Activated naive CD8-positive, alpha-beta T cell (primary cell): ENCODE data around the gene NPAS3.

ENCODE experiments used
- H3K27ac Mint-ChIP-seq: one replicate; pipeline ENCODE4 v1.8.0; 2021; ENCODE audit warnings: mixed read lengths
- H3K27me3 Mint-ChIP-seq: one replicate; pipeline ENCODE4 v1.8.0; 2021; ENCODE audit warnings: mixed read lengths
- H3K36me3 Mint-ChIP-seq: one replicate; pipeline ENCODE4 v1.8.0; 2021; ENCODE audit warnings: mixed read lengths
- H3K4me1 Mint-ChIP-seq: one replicate; pipeline ENCODE4 v1.8.0; 2021; ENCODE audit warnings: low read depth, mixed read lengths
- H3K4me3 Mint-ChIP-seq: one replicate; pipeline ENCODE4 v1.8.0; 2021; ENCODE audit warnings: mild to moderate bottlenecking, mixed read lengths
- H3K9me3 Mint-ChIP-seq: one replicate; pipeline ENCODE4 v1.8.0; 2021; ENCODE audit warnings: low read depth, mixed read lengths

The NPAS3 gene

GRCh38 chr14:33529787-33530757 is 591.4 kb downstream of the NPAS3 start:
- Mint-ChIP-seq H3K27ac (no peak overlapping the region), H3K36me3 (no peaks in the 10 kb centered on the region), H3K4me1 (no peaks in the 10 kb centered on the region), H3K27me3 (peaks cover 3% of the 10 kb centered on the region), H3K4me3 (no peak overlapping the region), H3K9me3 (no peaks in the 10 kb centered on the region)

- Mint-ChIP-seq H3K27ac (no peak overlapping the region), H3K9me3 (no peaks in the 10 kb centered on the region), H3K36me3 (no peaks in the 10 kb centered on the region), H3K27me3 (peaks cover 2% of the 10 kb centered on the region), H3K4me3 (no peak overlapping the region), H3K4me1 (no peaks in the 10 kb centered on the region)
These were observed 593.9 kb downstream of the NPAS3 start for GRCh38 chr14:33532553-33532952.

- H3K4me1 Mint-ChIP-seq, result no peaks in the 10 kb centered on the region
- H3K4me3 Mint-ChIP-seq, result no peak overlapping the region
- H3K27ac Mint-ChIP-seq, result no peak overlapping the region
- H3K9me3 Mint-ChIP-seq, result no peaks in the 10 kb centered on the region
- peaks cover 2% of the 10 kb centered on the region for H3K27me3 Mint-ChIP-seq
- H3K36me3 Mint-ChIP-seq, result no peaks in the 10 kb centered on the region
These were observed 595.4 kb downstream of the NPAS3 start for GRCh38 chr14:33534104-33534503.

GRCh38 chr14:33534632-33535031 is 596.0 kb downstream of the NPAS3 start:
- Mint-ChIP-seq H3K27me3 (peaks cover 2% of the 10 kb centered on the region), H3K27ac (no peak overlapping the region), H3K4me3 (no peak overlapping the region), H3K4me1 (no peaks in the 10 kb centered on the region), H3K36me3 (no peaks in the 10 kb centered on the region), H3K9me3 (no peaks in the 10 kb centered on the region)

- no peak overlapping the region for H3K27ac Mint-ChIP-seq
- no peaks in the 10 kb centered on the region for H3K9me3 Mint-ChIP-seq
- H3K36me3 Mint-ChIP-seq, result no peaks in the 10 kb centered on the region
- no peaks in the 10 kb centered on the region for H3K4me1 Mint-ChIP-seq
- peaks cover 3% of the 10 kb centered on the region for H3K27me3 Mint-ChIP-seq
- no peak overlapping the region for H3K4me3 Mint-ChIP-seq
These were observed 601.3 kb downstream of the NPAS3 start for GRCh38 chr14:33539918-33540357.

- Mint-ChIP-seq H3K4me3 (no peak overlapping the region), H3K27me3 (peaks cover 3% of the 10 kb centered on the region), H3K4me1 (no peaks in the 10 kb centered on the region), H3K36me3 (no peaks in the 10 kb centered on the region), H3K9me3 (no peaks in the 10 kb centered on the region), H3K27ac (no peak overlapping the region)
These were observed 602.5 kb downstream of the NPAS3 start for GRCh38 chr14:33541171-33541570.

GRCh38 chr14:33542338-33543287 is 603.9 kb downstream of the NPAS3 start:
- H3K36me3 Mint-ChIP-seq, result no peaks in the 10 kb centered on the region
- H3K27ac Mint-ChIP-seq, result no peak overlapping the region
- H3K4me1 Mint-ChIP-seq, result no peaks in the 10 kb centered on the region
- peaks cover 3% of the 10 kb centered on the region for H3K27me3 Mint-ChIP-seq
- no peaks in the 10 kb centered on the region for H3K9me3 Mint-ChIP-seq
- no peak overlapping the region for H3K4me3 Mint-ChIP-seq

- no peaks in the 10 kb centered on the region for H3K36me3 Mint-ChIP-seq
- H3K4me3 Mint-ChIP-seq, result no peak overlapping the region
- H3K27ac Mint-ChIP-seq, result no peak overlapping the region
- H3K27me3 Mint-ChIP-seq, result peaks cover 3% of the 10 kb centered on the region
- no peaks in the 10 kb centered on the region for H3K9me3 Mint-ChIP-seq
- no peaks in the 10 kb centered on the region for H3K4me1 Mint-ChIP-seq
These were observed 607.0 kb downstream of the NPAS3 start for GRCh38 chr14:33545696-33546095.

- H3K27ac Mint-ChIP-seq, result no peak overlapping the region
- no peaks in the 10 kb centered on the region for H3K36me3 Mint-ChIP-seq
- no peaks in the 10 kb centered on the region for H3K27me3 Mint-ChIP-seq
- no peak overlapping the region for H3K4me3 Mint-ChIP-seq
- H3K9me3 Mint-ChIP-seq, result no peaks in the 10 kb centered on the region
- H3K4me1 Mint-ChIP-seq, result no peaks in the 10 kb centered on the region
These were observed 609.9 kb downstream of the NPAS3 start for GRCh38 chr14:33548606-33549005.

- H3K4me3 Mint-ChIP-seq, result no peak overlapping the region
- no peak overlapping the region for H3K27ac Mint-ChIP-seq
- H3K4me1 Mint-ChIP-seq, result no peaks in the 10 kb centered on the region
- H3K27me3 Mint-ChIP-seq, result no peaks in the 10 kb centered on the region
- no peaks in the 10 kb centered on the region for H3K9me3 Mint-ChIP-seq
- no peaks in the 10 kb centered on the region for H3K36me3 Mint-ChIP-seq
These were observed 613.3 kb downstream of the NPAS3 start for GRCh38 chr14:33551963-33552362.

- Mint-ChIP-seq H3K4me1 (no peaks in the 10 kb centered on the region), H3K36me3 (no peaks in the 10 kb centered on the region)
These were observed 615.1 kb downstream of the NPAS3 start for GRCh38 chr14:33553706-33554278.

GRCh38 chr14:33554988-33555387 is 616.3 kb downstream of the NPAS3 start:
- Mint-ChIP-seq H3K27ac (no peak overlapping the region), H3K9me3 (no peaks in the 10 kb centered on the region), H3K27me3 (no peaks in the 10 kb centered on the region), H3K36me3 (no peaks in the 10 kb centered on the region), H3K4me1 (no peaks in the 10 kb centered on the region), H3K4me3 (no peak overlapping the region)

More at GRCh38 chr14:33553706-33554278, 615.1 kb downstream of the NPAS3 start:
- no peaks in the 10 kb centered on the region for H3K27me3 Mint-ChIP-seq
- H3K4me3 Mint-ChIP-seq, result no peak overlapping the region
- H3K9me3 Mint-ChIP-seq, result no peaks in the 10 kb centered on the region
- no peak overlapping the region for H3K27ac Mint-ChIP-seq

- H3K36me3 Mint-ChIP-seq, result no peaks in the 10 kb centered on the region
- H3K4me1 Mint-ChIP-seq, result no peaks in the 10 kb centered on the region
- no peak overlapping the region for H3K4me3 Mint-ChIP-seq
- H3K27ac Mint-ChIP-seq, result no peak overlapping the region
- H3K27me3 Mint-ChIP-seq, result no peaks in the 10 kb centered on the region
- H3K9me3 Mint-ChIP-seq, result no peaks in the 10 kb centered on the region
These were observed 617.2 kb downstream of the NPAS3 start for GRCh38 chr14:33555710-33556350.

- no peaks in the 10 kb centered on the region for H3K9me3 Mint-ChIP-seq
- no peak overlapping the region for H3K27ac Mint-ChIP-seq
- no peak overlapping the region for H3K4me3 Mint-ChIP-seq
- H3K27me3 Mint-ChIP-seq, result no peaks in the 10 kb centered on the region
- H3K36me3 Mint-ChIP-seq, result no peaks in the 10 kb centered on the region
- no peaks in the 10 kb centered on the region for H3K4me1 Mint-ChIP-seq
These were observed 617.9 kb downstream of the NPAS3 start for GRCh38 chr14:33556382-33557121.
